Smooth muscle cell (in vitro differentiated cells): ENCODE measurements around the gene SPTLC3. TPM values are rescaled to one million over a fixed set of nuclear protein-coding genes. Genes with fewer than 3 reads are reported as not detected.

Experiments used
- DNase-seq: peaks from one replicate; lab custom pipeline; 2025; ENCODE audit not compliant: unreplicated experiment; lab: John Stamatoyannopoulos, UW
- H2AFZ ChIP-seq: fragments of 200-600 bp; sonication (generic); 2 replicates; pipeline ENCODE4 v1.6.0; 2016; ENCODE audit warnings: antibody characterized with exemption, low read depth, mild to moderate bottlenecking
- H3F3A ChIP-seq: fragments of 200-600 bp; sonication (generic); 2 replicates; pipeline ENCODE4 v1.6.0; 2017; ENCODE audit warnings: antibody characterized with exemption, low read depth
- H3K27ac ChIP-seq: fragments of 200-600 bp; sonication (generic); 2 replicates; pipeline ENCODE4 v1.5.1; 2016; ENCODE audit warnings: low read depth, mild to moderate bottlenecking
- H3K27me3 ChIP-seq: fragments of 200-600 bp; sonication (generic); 2 replicates; pipeline ENCODE4 v1.6.1; 2016; ENCODE audit warnings: low read depth, mild to moderate bottlenecking
- H3K36me3 ChIP-seq: fragments of 200-600 bp; sonication (generic); 2 replicates; pipeline ENCODE4 v1.5.1; 2016; ENCODE audit warnings: low read depth
- H3K4me1 ChIP-seq: fragments of 200-600 bp; sonication (generic); 2 replicates; pipeline ENCODE4 v1.5.1; 2016; ENCODE audit warnings: low read depth
- H3K4me2 ChIP-seq: fragments of 200-600 bp; sonication (generic); 2 replicates; pipeline ENCODE4 v1.6.0; 2016; ENCODE audit warnings: mild to moderate bottlenecking
- H3K4me3 ChIP-seq: fragments of 200-600 bp; sonication (generic); 2 replicates; pipeline ENCODE4 v1.5.1; 2016; ENCODE audit warnings: mild to moderate bottlenecking
- H3K79me2 ChIP-seq: fragments of 200-600 bp; sonication (generic); 2 replicates; pipeline ENCODE4 v1.6.0; 2016; ENCODE audit warnings: low read depth, mild to moderate bottlenecking
- H3K9ac ChIP-seq: fragments of 200-600 bp; sonication (generic); 2 replicates; pipeline ENCODE4 v1.6.0; 2016; ENCODE audit warnings: low read depth
- H3K9me3 ChIP-seq: fragments of 200-600 bp; sonication (generic); replicated peaks from 2 replicates; pipeline ENCODE4 v1.5.1; 2016; ENCODE audit warnings: low read depth
- H4K20me1 ChIP-seq: fragments of 200-600 bp; sonication (generic); 2 replicates; pipeline ENCODE4 v1.6.0; 2016; ENCODE audit warnings: low read depth
- CTCF ChIP-seq: fragments of 200-600 bp; sonication (generic); IDR thresholded peaks from 2 replicates; pipeline ENCODE4 v1.5.1; 2017; ENCODE audit warnings: borderline replicate concordance, mild to moderate bottlenecking, antibody characterized with exemption; ENCODE audit not compliant: insufficient read depth, poor library complexity, severe bottlenecking
- WGBS: methylation state at CpG from one replicate; pipeline ENCODE4 v1.1.7; 2016; ENCODE audit warnings: low lambda C conversion rate; 5-methylcytosine and 5-hydroxymethylcytosine counted together
- polyA plus RNA-seq: library from polyadenylated mRNA; unstranded; fragments of >200 nt; fragmentation: Nextera tagmentation; extraction: Ambion mirVana; gene quantifications from 2 replicates; pipeline ENCODE4 v1.2.1, GENCODE V29; 2016
- total RNA-seq: library from RNA; depleted of rRNA; stranded (reverse); fragments of >200 nt; gene quantifications from 2 replicates; pipeline ENCODE4 v1.2.3, GENCODE V29; 2014

The SPTLC3 gene
- total and polyA plus RNA-seq, 2 experiments from 2014 or later = 2.5 to 34.9 TPM

GRCh38 chr20:13131688-13132087 is 122.9 kb downstream of the SPTLC3 start:
- DNase-seq = no peak
- Histone ChIP-seq H3K4me1 (no peaks in the 10 kb centered on the region), H3K9ac (no peak overlapping the region), H2AFZ (no peak overlapping the region), H3K79me2 (no peaks in the 10 kb centered on the region), H4K20me1 (no peaks in the 10 kb centered on the region), H3K4me3 (no peak overlapping the region), H3F3A (no peaks in the 10 kb centered on the region), H3K36me3 (no peaks in the 10 kb centered on the region), H3K27ac (no peak overlapping the region), H3K27me3 (no peaks in the 10 kb centered on the region), H3K4me2 (no peak overlapping the region), H3K9me3 (no peaks in the 10 kb centered on the region)
- WGBS = 70% methylated on average over 3 of the region's 3 CpGs
- TF ChIP-seq CTCF = no peak

- Histone ChIP-seq H3F3A (no peaks in the 10 kb centered on the region), H3K4me3 (no peak overlapping the region), H3K27me3 (no peaks in the 10 kb centered on the region), H3K36me3 (no peaks in the 10 kb centered on the region), H3K4me2 (no peak overlapping the region), H4K20me1 (no peaks in the 10 kb centered on the region), H3K27ac (no peak overlapping the region), H2AFZ (no peak overlapping the region), H3K9ac (no peak overlapping the region), H3K4me1 (no peaks in the 10 kb centered on the region), H3K9me3 (no peaks in the 10 kb centered on the region), H3K79me2 (no peaks in the 10 kb centered on the region)
- 94% methylated on average over 4 of the region's 4 CpGs for WGBS
- DNase-seq = no peak
- TF ChIP-seq CTCF = no peak
Observed at GRCh38 chr20:13139459-13140150, 130.8 kb downstream of the SPTLC3 start.

- no peaks in the 10 kb centered on the region for H3K36me3 ChIP-seq
- no peaks in the 10 kb centered on the region for H3K9me3 ChIP-seq
- no peaks in the 10 kb centered on the region for H3F3A ChIP-seq
- no peaks in the 10 kb centered on the region for H3K4me1 ChIP-seq
- H3K9ac ChIP-seq = no peak overlapping the region
- no peak overlapping the region for H3K27ac ChIP-seq
- H3K79me2 ChIP-seq = no peaks in the 10 kb centered on the region
- no peaks in the 10 kb centered on the region for H3K27me3 ChIP-seq
- no peak overlapping the region for H3K4me2 ChIP-seq
- H3K4me3 ChIP-seq = no peak overlapping the region
- DNase-seq = no peak
- 91% methylated on average over 3 of the region's 3 CpGs for whole genome bisulfite sequencing
- H4K20me1 ChIP-seq = no peaks in the 10 kb centered on the region
- no peak for TF ChIP-seq CTCF
- H2AFZ ChIP-seq = no peak overlapping the region
Observed at GRCh38 chr20:13140201-13140600, 131.4 kb downstream of the SPTLC3 start.

- Histone ChIP-seq H4K20me1 (no peaks in the 10 kb centered on the region), H2AFZ (no peak overlapping the region), H3K36me3 (no peaks in the 10 kb centered on the region), H3K4me3 (no peak overlapping the region), H3F3A (no peaks in the 10 kb centered on the region), H3K4me1 (no peaks in the 10 kb centered on the region), H3K27ac (no peak overlapping the region), H3K9ac (no peak overlapping the region), H3K9me3 (no peaks in the 10 kb centered on the region), H3K79me2 (no peaks in the 10 kb centered on the region), H3K4me2 (no peak overlapping the region), H3K27me3 (no peaks in the 10 kb centered on the region)
- WGBS = 97% methylated on average over 1 of the region's 1 CpG
- no peak for DNase-seq
- TF ChIP-seq CTCF = no peak
Observed at GRCh38 chr20:13140775-13141174, 132.0 kb downstream of the SPTLC3 start.
